OCI-M2 (cell line): ENCODE measurements around the gene PDZK1.
"Not testable (repeated sequence)": the region's sequence is repeated elsewhere in the genome, so short reads cannot be mapped to it uniquely, and the experiment has no call there.

Experiments
- DNase-seq: peaks from one replicate; lab custom pipeline; 2025; ENCODE audit not compliant: unreplicated experiment; lab: John Stamatoyannopoulos, UW

The PDZK1 gene

DNA sequence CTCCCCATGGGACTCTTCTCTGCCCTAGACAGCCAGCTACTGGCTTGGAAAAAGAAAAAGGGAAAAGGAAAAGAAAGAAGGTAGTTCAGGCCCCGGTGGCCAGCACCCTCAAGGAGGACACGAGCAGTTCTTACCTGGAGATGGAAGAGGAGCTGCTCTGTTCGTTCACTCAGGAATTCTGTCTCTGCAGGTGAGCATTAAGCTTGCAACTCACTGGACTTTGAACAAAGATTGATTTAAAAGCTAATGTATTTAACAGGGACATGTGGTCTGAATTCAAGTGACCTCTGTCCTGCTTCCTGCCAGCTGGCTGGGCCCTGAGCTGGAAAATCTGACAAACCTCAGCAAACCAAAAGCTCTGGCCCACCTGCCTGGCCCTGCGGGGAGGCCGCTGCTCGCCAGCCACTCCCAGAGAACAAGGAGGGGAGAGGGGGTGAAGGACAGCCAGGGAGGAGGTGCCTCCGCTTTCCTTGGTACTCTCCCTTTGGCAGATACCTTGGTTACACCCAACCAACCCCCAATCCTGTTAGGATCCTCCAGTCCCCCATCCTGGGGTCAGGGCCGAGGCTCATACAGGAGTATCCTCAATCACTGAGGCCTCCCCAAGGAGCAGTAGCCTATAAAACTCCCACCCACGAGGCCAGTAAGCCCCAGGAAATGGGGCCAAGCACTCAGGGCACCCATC, at the start of gene PDZK1:
Gene PDZK1, minus strand, starts transcription at position 186 of the 685 bp plus-strand sequence. CDS start 19,347 bp downstream, outside the sequence.
- no peak for DNase-seq

DNA sequence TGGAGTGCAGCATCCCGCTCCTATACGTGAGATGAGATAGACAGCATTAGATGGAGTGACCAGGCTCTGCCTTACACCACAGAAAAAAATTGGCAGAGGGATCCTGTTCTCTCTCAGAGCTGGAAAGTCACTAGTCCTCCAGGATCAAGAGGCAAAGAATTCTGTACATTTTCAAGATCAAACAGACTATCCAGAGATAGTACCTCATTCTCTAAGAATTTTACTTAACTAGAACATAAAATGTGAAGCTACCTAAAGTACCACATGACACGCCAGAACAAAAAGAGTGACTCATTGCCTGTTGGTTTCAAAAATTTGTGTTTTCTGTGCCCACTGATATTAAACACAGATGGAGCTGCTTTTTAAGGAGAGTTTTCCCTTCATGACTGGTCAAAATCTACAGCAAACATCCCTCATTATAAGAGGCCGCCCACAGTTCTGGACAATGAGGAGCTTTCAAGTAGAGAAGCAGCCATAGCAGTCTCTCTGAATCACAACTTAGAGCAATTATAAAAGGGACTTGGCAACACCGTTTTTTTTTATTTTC, 44.4 kb upstream of the PDZK1 start:
- no peak for DNase-seq

DNA sequence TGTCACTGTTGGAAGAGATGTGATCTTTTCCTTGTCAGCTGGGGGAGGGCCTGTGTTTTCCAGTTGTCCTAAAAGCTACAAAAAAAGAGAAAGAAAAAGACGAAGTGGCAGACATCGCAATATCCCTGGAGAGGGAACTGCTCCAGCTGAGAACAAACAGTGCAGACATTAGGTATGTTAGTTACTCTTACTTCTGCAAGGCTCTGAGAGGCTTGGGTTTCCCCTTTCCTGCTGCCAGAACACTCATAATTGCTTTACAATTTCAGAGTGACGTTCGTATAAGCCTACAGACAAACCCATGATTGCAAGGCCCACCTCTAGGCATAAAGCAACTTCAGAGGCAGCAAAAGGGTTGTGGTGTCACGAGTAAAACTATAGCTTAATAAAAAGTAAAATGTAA, 43.3 kb upstream of the PDZK1 start:
- no peak for DNase-seq

DNA sequence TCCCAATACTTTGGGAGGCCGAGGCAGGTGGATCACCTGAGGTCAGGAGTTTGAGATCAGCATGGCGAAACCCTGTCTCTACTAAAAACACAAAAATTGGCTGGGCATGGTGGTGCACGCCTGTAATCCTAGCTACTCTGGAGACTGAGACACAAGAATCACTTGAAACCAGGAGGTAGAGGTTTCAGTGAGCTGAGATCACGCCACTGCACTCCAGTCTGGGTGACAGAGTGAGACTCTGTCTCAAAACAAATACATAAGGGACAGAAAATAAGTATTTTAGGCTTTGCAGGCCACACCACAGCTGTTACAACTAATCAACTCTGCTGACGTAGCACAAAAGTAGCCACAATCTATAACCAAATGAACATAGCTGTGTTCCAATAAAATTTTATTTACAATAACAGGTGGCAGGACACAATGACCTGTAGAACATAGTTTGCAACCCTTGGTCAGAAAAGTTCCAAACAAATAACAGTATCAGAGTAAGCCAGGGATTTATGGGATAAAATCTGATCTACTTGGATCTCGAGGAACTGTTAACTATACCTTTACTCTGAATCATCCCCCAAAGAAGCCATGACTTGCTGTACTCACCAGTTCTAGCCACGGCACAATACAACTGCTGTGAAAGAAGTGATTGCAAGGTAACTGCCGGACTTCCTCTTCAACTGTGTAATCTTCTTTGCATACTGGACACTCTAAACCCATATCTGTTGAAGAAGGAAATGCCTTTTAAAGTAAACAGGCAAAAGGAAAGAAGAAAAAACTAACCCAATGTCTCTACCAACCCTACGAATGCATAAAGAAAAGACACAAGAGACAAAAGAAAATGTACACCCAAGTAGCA, 40.5 kb upstream of the PDZK1 start:
- no peak for DNase-seq

DNA sequence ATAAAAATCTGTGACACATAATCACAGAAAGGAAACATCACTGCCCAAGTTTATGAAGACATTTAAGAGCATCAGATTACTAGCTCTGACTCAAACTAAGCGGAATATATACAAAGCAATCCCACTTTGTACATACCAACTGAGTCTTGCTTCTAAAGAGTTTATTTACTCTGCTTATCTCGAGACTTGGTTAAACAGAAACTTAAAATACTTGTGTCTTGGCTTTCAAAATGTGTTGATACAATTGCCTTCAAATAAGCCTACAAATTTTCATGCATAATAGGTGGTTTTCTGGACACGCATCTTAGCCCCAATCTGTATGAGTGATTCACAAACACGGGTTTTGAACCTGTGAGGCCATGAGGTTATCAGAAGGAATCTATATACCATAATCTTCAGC, 33.1 kb upstream of the PDZK1 start:
- no peak for DNase-seq

DNA sequence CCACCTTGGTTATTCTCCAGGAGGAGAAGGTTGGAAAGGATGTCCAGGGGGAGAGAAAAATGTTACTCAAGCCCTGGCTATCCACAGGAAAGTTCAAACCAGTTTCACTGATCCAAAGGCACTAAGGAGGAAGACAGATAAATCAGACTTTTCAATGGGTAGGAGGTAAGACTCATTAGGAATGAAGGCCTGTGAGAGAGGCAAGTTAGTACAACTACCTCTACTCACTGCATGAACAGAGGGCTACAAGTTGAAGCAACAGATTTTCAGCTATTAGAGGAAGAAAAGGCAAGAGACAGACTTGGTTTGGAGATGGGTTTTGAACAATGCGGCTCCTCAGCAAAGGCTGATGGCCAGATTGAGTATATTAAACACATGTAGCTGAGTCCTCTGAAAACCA, 29.0 kb upstream of the PDZK1 start:
- no peak for DNase-seq

DNA sequence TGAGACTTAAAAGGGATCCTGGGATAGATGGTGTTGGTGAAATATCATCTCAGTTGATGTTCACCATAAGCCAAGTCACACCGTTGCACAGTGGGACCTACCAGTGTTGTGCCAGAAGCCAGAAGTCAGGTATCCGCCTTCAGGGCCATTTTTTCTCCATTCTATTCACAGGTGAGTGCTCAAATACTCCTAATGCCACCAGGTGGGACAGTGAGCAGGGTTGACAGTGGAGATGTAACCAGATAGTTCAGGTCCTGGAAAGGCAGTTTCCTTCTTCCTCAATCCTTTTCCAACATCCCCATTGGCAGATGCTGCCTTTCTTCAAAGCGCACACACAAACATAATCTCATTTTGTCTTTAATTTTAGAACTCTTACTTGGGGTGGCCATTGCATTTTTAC, 23.7 kb upstream of the PDZK1 start:
- DNase-seq: no peak

DNA sequence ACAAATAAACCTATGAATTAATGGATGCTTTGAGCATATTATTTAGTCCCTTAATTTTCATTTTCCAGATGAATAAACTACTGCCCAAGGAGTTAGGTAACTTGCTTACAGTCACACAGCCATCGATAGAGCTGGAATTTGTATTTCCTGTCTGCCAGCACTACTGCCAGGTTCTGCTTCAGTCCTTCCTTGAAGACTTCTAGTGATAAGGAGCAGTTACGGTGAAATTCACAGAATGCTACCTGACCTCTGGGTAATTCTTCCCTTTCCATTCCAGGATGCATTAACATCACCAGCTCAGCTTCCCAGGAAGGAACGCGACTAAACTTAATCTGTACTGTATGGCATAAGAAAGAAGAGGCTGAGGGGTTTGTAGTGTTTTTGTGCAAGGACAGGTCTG, 23.3 kb upstream of the PDZK1 start:
- no peak for DNase-seq

DNA sequence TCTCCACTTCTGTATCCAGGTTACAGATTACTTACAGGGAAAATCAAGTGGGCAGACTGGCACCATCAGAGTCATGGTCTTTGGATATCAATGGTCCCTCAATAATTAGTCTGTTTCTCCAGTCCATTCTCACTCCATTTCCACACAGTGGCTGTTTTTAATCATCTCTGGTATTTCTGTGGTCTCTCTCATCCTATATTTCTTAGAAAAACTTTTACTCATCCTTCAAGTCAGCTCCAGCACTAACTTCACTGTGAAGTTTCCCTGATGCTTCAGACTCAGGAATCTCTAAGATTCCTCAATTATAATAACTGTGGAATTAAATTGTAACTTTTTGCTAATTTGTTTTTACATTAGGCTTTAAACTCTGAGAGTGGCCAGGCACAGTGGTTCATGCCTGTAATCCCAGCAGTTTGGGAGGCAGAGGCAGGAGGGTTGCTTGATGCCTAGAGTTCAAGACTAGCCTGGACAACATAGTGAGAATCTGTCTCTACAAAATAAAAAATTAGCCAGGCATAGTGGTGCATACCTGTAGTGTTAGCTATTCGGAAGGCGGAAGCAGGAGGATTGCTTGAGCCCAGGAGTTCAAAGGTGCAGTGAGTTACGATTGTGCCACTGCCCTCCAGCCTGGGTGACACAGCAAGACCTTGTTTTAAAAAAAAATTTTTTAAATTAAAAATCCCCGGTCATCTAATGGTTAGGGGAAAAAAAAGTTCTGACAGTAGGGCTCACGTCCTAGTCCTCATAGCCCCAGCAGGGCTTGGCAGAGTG, 22.7 kb upstream of the PDZK1 start:
- no peak for DNase-seq

DNA sequence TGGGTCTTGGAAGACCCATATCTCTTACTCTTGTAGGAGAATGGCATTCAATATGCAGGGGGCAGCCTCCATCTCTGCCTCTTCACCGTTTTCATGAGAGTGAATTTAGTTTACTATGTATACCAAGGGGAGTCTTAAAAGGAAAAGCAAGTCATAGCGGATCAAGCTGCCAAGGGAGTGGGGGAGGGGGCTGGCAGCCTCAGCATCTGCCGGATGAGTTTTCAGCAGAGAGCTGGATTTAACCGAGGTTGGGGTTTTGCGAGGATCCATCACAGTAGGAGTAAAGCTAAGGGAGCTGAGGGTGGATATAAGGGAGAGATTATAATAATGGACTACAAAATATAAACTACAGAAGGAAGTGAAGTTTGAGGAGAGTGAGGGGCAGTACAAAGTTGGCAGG, 22.0 kb upstream of the PDZK1 start:
- no peak for DNase-seq

DNA sequence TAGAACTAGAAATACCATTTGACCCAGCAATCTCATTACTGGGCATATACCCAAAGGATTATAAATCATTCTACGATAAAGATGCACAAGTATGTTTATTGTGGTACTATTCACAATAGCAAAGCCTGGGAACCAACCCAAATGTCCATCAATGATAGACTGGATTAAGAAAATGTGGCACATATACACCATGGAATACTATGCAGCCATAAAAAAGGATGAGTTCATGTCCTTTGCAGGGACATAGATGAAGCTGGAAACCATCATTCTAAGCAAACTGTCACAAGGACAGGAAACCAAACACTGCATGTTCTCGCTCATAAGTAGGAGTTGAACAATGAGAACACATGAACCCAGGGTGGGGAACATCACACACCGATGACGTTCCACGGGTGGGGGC, 19.0 kb upstream of the PDZK1 start:
- not testable (repeated sequence) for DNase-seq

DNA sequence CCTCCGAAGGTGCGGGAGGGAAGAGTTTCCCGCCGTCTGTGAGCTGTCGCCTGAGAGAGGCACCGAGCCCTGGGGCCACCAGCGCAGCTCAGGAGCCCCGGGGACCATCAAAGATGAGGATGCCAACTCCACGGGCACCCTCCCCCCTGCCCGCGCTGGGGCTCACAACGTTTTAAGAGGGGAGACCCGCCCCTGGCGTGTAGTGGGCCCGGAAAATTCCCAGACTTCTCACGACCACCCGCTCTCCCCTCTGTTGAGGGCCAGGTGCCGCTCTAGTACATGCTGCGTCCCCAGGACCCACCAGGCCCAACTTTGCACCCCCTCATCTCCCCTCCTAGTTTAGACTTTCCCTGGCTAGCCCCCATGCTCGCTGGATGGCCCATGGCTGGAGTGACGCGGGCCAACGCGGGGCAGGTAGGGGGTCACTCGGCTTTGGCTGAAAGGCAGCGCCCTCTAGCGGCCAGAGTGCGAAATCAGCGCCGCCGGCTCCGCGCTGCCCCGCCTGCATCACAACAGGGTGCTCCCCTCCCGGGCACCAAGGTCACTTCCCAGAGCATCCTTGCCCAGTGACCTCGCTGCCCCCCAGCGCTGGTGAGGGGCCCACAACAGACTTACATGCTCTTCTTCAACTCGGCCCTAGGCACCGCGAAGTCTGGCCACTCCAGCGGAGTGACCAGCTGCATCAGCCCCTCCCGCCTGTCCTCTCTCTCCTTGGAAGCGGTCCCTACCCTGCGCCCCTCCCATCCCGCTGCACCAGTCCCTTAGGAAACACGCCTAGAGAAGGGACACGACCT, 13.9 kb upstream of the PDZK1 start:
- no peak for DNase-seq

DNA sequence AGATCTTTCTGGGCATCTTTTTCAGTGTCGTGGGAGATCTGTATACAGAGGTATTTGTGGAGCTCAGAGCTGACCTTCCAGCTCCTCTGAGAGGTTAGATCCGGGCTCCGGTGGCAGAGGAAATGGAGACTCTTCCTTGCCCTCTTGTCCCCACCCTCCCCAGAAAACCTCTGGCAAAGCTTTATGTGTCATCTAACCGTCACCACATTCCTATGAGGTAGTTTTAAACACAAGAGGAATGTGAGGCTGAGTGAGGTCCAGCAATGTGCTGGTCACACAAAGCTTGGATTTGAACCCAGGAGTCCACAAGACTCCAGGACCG, 13.3 kb upstream of the PDZK1 start:
- no peak for DNase-seq

DNA sequence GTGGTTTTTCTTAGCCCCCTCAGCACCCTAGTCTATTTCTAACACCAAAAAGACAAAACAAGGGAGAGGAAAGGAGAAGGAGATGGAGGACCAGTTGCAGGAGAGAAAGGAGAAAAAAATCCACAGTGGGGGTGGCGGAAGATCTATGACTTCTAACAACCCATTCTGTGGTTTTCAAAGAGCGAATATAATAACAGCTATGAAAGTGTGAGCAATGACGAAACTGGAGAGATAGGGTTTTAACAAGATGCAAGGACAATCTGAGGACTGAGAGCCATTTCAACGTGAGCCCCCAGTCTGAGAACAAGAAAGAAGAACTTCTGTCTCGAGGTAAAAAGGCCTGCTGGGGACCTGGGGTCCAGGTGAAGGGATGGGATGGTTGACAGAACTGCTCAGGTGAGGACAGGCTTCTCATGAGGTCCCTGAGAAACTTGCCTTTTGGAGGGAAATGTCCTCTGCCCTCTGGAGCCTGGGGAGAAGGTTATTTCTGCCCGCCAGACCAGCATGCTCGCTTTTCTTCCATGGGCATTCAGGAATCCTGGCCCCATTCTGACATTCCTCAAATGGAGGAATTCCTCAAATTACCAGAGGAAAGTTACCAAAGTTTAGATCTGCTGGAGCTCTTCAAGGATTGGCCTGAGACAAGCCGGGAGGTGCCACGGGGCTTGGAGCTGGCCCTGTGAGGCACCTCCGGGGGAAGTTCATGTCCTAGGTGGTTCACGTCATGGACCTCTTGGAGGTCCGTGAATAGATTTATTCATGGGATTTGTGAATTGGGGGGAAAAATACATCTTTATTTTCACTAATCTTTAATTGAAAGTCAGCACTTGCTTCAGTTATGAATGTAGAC, 12.3 kb upstream of the PDZK1 start, which contains the start of gene CD160:
Gene CD160, plus strand, starts transcription at position 270 of the 850 bp plus-strand sequence. CDS start 8,829 bp downstream, outside the sequence.
- no peak for DNase-seq

DNA sequence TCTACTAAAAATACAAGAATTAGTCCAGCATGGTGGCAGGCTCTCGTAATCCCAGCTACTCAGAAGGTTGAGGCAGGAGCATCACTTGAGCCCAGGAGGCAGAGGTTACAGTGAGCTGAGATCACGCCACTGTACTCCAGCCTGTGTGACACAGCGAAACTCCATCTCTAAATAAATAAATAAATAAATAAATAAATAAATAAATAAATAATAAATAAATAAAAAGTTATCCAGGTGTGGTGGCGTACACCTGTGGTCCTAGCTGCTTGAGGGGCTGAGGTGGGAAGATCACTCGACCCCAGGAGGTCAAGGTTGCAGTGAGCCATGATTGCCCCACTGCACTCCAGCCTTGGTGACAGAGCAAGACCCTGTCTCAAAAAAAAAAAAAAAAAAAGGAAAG, 11.3 kb upstream of the PDZK1 start:
- not testable (repeated sequence) for DNase-seq

DNA sequence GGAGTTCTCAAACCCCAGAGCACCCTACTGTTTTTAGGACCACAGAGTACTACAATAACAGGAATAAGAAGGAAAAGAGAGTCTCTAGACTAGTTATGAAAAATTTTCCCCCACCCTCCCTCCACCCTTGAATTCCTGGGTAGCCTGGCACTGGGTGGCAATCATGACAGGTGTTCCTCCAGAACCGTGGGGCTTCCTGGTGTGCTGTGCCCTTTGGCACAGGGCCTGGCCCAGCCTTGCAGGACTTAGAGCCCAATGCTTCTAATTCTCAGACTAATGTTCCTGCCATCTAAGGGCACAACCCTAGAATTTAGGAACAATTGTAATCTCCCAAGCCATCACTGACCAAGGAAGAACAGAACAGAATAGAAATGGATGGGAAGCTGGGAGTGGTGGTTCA, 10.7 kb upstream of the PDZK1 start:
- no peak for DNase-seq

DNA sequence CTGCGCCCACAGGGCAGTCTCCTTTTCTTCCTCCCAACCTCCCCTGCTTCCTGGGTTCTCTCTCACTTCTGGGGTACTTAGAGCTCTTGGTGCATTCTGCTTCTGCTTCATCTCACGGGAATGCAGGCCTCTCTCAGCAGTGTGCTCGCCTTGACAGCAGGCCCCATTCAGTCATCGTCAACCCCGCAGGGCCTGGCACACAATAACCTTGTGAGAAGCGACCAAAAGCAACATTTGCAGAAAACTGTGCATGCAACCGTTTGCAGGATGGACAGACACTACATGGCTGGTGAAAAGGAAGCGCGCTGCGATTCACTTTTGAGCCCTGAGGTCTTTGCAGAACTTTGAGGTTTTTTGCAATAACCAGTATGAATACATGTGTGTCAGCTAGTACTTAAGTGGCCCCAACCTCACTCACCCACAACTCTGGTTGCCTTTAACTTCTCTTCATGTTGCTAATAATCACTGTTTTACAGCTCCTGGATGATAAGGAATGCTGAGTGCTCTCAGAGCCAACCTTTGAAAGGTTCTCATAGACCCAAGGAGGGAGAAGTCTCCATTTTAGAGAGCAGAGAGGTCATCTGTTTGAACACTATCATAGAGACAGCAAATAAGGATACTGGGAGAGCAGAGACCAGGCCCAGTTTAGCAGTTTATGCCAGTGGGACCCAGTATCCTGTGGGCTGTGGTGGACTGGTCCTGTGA, 9.6 kb upstream of the PDZK1 start:
- no peak for DNase-seq

DNA sequence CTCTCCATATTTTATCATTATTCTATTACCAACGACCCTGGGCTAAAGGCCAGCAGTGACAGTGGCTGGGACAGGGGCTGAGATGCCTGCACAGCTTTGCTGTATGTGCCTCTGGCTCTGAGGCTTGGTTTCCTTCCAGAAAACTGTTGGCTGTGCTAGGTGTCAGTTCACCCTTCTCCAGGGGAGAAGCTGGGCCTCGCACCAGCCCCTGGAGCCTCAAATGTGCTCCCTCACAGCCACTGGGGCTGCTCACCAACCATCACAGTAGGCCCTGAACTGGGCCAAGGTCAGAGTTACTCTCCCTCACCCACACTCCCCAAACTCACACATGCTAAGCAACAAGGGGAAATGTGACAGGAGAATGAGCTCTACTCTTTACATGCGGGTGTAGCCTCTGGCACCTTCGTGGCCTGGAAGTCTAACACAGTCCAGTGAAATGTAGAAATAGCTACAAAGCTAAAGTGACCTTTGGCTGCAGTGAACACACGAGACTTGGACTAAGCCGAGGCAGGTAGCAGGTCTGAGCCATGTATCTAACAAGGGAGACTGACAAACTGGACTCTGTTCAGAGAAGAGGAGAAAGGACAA, 7.5 kb upstream of the PDZK1 start:
- DNase-seq: no peak

DNA sequence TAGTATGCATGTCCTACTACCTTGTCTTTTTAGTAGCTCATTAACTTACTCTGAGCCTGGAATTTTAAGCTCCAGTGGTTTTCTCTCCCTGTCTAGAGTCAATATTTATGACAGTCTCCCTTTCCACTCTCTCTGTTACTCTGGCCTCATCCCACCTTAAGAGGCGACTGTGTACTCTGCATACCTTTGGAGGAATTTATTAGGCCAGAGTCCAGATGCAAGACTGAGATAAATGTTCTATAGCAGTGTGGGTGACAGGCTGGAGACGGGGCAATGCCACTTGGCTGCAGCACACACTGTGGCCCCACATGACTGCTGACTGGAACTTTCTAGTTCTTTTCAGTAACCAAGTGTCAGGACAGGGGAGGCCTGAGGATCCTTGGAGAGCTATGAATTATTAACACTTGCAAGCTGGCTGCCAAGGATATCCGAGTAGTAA, 4.1 kb upstream of the PDZK1 start:
- no peak for DNase-seq
